Naive thymus-derived CD8-positive, alpha-beta T cell (primary cell): Measurements from ENCODE around the gene PGLYRP4. TPM values are rescaled to one million over a fixed set of nuclear protein-coding genes. Genes with fewer than 3 reads are reported as not detected.

Experiments used
- ATAC-seq, 2 donors: fragments of 150-1000 bp; cut with Tn5 transposase in 1 of 2; sonication (Bioruptor Pico), chemical (Tn5 transposase) in 1 of 2; 1 replicate in 1 of 2; 2 replicates in 1 of 2; pipeline ENCODE4 v1.10.0; 2021; ENCODE audit warnings: mild to moderate bottlenecking in 2 of 2, moderate library complexity in 2 of 2
- POLR2A ChIA-PET: fragments of 350-600 bp; sonication (Branson Sonifier 250); formaldehyde crosslinking; loops from one replicate; lab custom pipeline; 2021; ENCODE audit warnings: antibody characterized with exemption; lab: Charles Lee
- DNase-seq, 10 donors: peaks; one replicate each; pipeline versions ENCODE4 v3.0.0 to v3.0.0-alpha.2; 2020 to 2022
- H3K27ac Mint-ChIP-seq, 10 donors: one replicate each; pipeline ENCODE4 v1.8.0; 2020 to 2022; ENCODE audit warnings: mild to moderate bottlenecking in 10 of 10, mixed read lengths in 10 of 10, moderate library complexity in 4 of 10, inconsistent platforms in 1 of 10
- H3K27me3 Mint-ChIP-seq, 5 donors: one replicate each; pipeline ENCODE4 v1.8.0; 2021 to 2022; ENCODE audit warnings: mixed read lengths in 5 of 5
- H3K36me3 Mint-ChIP-seq, 3 donors: one replicate each; pipeline ENCODE4 v1.8.0; 2020 to 2022; ENCODE audit warnings: mixed read lengths in 3 of 3, mild to moderate bottlenecking in 2 of 3, inconsistent platforms in 1 of 3
- H3K4me1 Mint-ChIP-seq, 4 donors: one replicate each; pipeline ENCODE4 v1.8.0; 2021 to 2022; ENCODE audit warnings: mixed read lengths in 4 of 4
- H3K4me3 Mint-ChIP-seq, 10 donors: one replicate each; pipeline ENCODE4 v1.8.0; 2020 to 2022; ENCODE audit warnings: mild to moderate bottlenecking in 10 of 10, mixed read lengths in 10 of 10, moderate library complexity in 6 of 10, inconsistent platforms in 1 of 10
- H3K9me3 Mint-ChIP-seq, 9 donors: one replicate each; pipeline ENCODE4 v1.8.0; 2020 to 2022; ENCODE audit warnings: mixed read lengths in 9 of 9, mild to moderate bottlenecking in 3 of 9, inconsistent platforms in 1 of 9, moderate library complexity in 1 of 9
- polyA plus RNA-seq, 3 donors: library from polyadenylated mRNA; unstranded; fragments of 300-500 nt; fragmentation: Illumina TruSeq; gene quantifications; one replicate each; pipeline ENCODE4 v1.2.3, GENCODE V29; 2021
- total RNA-seq, 8 experiments: library from RNA in 2 of 8; stranded (reverse) in 2 of 8; gene quantifications; one replicate each; pipeline ENCODE4 v1.2.3 and lab custom pipeline; 2021 to 2026

Gene PGLYRP4
- total and polyA plus RNA-seq, 5 experiments from 2014 or later: not detected

DNA sequence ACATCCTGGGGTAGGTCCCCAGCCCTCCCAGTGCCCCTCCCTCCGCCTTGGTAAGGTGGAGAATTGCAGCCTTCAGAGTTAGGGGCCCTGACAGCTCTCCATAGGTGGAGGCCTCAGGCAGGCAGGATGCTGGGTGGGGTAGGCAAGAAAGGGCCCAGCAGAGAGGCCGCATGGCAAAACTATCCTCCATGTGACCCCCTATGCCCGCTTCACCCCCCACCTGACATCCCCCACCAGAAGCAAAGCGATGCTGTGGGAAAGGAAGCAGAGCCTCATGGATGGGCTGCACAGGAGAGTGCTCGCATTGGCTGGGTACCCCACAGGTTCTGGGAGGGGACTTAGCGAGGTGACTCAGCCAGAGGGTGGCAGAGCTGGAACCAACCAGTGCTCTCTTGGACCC is 10.6 kb upstream of the PGLYRP4 start:
- ATAC-seq: no peak
- no peaks in the 10 kb centered on the region for H3K9me3 Mint-ChIP-seq
- POLR2A ChIA-PET: no interaction called here

DNA sequence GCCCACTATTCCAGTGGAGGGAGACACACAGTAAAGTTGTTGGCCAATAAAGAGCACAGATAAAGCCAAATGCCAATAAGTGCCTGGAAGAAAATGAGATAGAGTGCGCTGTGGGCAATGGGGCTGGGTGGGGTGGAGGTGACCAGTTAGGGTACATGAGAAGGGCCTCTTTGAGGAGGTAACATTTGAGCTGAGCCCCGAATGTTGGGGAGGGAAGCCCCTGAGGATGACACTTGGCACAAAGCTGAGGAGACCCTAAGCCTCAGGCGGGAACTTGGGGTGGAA is 10.0 kb upstream of the PGLYRP4 start:
- Mint-ChIP-seq H3K4me1 (peaks cover 13 to 23% (median 21%) of the 10 kb centered on the region in 4 donors), H3K4me3 (peak overlapping the region in 1 of 10 donors; percentile 58)

More for the DNA sequence above, 10.6 kb upstream of the PGLYRP4 start:
- no peak for DNase-seq
- Mint-ChIP-seq H3K4me3 (no peak overlapping the region), H3K27ac (no peak overlapping the region), H3K27me3 (peaks cover 0 to 11% (median 5%) of the 10 kb centered on the region in 5 donors), H3K4me1 (peaks cover 13 to 23% (median 21%) of the 10 kb centered on the region in 4 donors), H3K36me3 (no peaks in the 10 kb centered on the region)

DNA sequence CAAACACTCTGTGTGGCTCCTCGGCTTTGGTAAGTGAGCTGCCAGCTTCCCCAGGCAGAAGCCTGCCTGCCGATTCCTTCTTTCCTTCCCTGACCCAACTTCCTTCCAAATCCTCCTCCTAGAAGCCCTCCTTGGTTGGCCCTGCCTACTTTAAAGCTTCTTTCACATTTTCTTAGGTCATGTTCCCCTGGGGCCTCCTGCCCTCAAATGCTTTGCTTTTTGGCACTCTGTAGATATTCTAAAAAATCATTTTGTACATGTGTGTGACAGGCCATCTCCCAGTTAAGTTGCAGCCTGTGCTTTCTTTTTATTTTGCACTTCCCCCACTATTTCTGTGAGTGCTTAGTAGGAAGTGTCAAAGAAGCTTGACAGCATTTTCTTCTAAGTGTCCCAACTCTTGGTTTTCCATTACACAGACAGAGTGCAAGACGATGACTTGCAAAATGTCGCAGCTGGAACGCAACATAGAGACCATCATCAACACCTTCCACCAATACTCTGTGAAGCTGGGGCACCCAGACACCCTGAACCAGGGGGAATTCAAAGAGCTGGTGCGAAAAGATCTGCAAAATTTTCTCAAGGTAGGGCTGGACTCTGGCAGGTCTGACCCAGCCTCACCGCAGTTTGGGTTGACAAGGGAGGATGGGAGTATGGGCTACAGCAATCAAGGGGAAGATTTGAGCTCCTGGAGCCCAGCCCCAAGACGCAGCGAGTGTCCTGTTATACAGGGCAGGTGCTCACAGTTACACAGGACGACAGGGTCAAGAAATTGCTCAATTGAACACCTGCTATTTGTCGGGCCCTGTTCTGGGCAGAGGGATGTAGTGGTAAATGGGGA is 9.4 kb upstream of the PGLYRP4 start, which contains the start of gene S100A9:
Gene S100A9 (plus strand): TSS at position 2 of the 838 bp plus-strand sequence. CDS start 430 bp downstream, at position 432.
- POLR2A ChIA-PET: no interaction called here
- Mint-ChIP-seq H3K27me3 (peaks cover 0 to 7% (median 3%) of the 10 kb centered on the region in 5 donors), H3K4me1 (peaks cover 13 to 23% (median 21%) of the 10 kb centered on the region in 4 donors), H3K27ac (peak within 1 kb of the TSS in 4 of 10 donors; percentile 7 to 66 (median 36)), H3K4me3 (peak within 1 kb of the TSS in 8 of 10 donors; percentile 40 to 69 (median 51)), H3K9me3 (no peaks in the 10 kb centered on the region), H3K36me3 (no peaks in the 10 kb centered on the region)
- DNase-seq (no peak), ATAC-seq (no peak)

More for the DNA sequence above, 10.0 kb upstream of the PGLYRP4 start:
- Mint-ChIP-seq H3K27ac (no peak overlapping the region), H3K36me3 (no peaks in the 10 kb centered on the region), H3K27me3 (peaks cover 0 to 10% (median 5%) of the 10 kb centered on the region in 5 donors), H3K9me3 (no peaks in the 10 kb centered on the region)
- DNase-seq (no peak), ATAC-seq (no peak)
- POLR2A ChIA-PET: no interaction called here

DNA sequence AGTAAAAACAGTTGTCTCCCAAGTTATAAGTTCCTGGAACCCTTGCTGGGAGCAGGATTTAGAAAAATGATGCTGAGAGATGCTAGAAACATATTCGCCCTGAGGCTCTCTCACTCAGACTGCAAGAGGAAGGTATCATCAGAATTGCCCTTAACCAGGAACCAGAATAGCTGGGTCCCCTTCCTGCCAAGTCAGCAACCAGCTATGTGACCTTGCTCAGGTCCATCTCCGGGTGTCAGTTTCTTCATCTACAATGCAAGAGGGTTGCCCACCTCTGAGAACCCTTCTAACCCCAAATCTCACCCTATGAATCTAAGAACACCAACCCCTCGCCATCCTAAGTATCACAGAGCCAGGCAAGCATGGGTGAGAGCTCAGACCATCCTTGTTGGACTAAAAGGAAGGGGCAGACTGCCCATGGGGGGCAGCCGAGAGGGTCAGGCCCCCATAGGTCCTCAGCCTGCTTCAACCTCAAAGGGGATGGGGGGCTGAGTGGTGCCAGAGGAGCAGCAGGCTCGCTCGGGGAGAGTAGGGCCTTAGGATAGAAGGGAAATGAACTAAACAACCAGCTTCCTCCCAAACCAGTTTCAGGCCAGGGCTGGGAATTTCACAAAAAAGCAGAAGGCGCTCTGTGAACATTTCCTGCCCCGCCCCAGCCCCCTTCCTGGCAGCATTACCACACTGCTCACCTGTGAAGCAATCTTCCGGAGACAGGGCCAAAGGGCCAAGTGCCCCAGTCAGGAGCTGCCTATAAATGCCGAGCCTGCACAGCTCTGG is 8.6 kb upstream of the PGLYRP4 start:
- H3K9me3 Mint-ChIP-seq: no peaks in the 10 kb centered on the region
- ATAC-seq (peak in 1 of 2 donors; percentile 35), DNase-seq (no peak)
- H3K4me1 Mint-ChIP-seq: peaks cover 15 to 24% (median 21%) of the 10 kb centered on the region in 4 donors
- no peaks in the 10 kb centered on the region for H3K36me3 Mint-ChIP-seq
- H3K27ac Mint-ChIP-seq: peak overlapping the region in 2 of 10 donors; percentile 7 to 43
- POLR2A ChIA-PET: no interaction called here
- H3K27me3 Mint-ChIP-seq: peaks cover 0 to 7% (median 3%) of the 10 kb centered on the region in 5 donors
- H3K4me3 Mint-ChIP-seq: peak overlapping the region in 6 of 10 donors; percentile 44 to 69 (median 52)

GRCh38 chr1:153356392-153357075 is 7.9 kb upstream of the PGLYRP4 start:
- Mint-ChIP-seq H3K9me3 (no peaks in the 10 kb centered on the region), H3K27ac (peak overlapping the region in 2 of 10 donors; percentile 43 to 64), H3K4me1 (peaks cover 15 to 24% (median 21%) of the 10 kb centered on the region in 4 donors), H3K27me3 (peaks cover 0 to 7% (median 3%) of the 10 kb centered on the region in 5 donors), H3K4me3 (peak overlapping the region in 1 of 10 donors; percentile 2), H3K36me3 (no peaks in the 10 kb centered on the region)
- DNase-seq (no peak), ATAC-seq (no peak)
- POLR2A ChIA-PET: no interaction called here

GRCh38 chr1:153355445-153356071 is 6.9 kb upstream of the PGLYRP4 start:
- DNase-seq (peak in 5 of 10 donors; percentile 4 to 44 (median 28)), ATAC-seq (peak in 1 of 2 donors; percentile 65)
- Mint-ChIP-seq H3K36me3 (no peaks in the 10 kb centered on the region), H3K4me1 (peaks cover 15 to 24% (median 21%) of the 10 kb centered on the region in 4 donors), H3K4me3 (no peak overlapping the region), H3K27ac (no peak overlapping the region), H3K9me3 (no peaks in the 10 kb centered on the region), H3K27me3 (peaks cover 0 to 10% (median 3%) of the 10 kb centered on the region in 5 donors)
- POLR2A ChIA-PET: no interaction called here

DNA sequence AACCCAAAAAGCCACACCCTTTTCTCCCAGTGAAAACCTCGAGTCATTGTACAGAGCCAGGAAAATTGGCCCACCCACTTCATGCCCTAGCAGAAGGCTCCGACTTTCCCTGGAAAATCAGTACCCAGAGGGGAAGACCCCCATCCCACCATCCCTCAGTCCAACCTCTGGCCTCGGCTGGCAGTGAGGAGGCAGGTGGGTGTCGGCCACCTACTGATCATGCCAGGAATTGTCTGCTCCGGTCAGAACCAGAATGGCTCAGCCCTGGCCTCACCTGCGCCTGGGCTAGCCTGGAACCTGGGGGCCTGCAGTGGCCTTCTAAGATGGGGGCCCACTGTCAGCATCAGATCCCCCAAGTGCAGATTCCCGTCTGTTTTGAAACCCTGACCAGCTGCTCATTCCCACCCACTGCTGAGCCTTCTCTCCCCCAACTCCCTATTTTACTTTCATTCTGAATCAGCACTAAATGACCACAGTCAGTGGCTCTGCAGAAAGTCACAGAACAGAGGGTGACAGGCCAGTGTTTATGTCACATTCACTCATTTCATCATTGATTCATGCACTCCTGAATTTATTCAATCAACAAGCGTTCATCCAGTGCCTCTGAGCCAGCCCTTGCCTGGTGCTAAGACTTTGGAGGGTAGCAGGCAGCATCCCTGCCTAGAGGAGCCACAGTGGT is 6.0 kb upstream of the PGLYRP4 start:
- Mint-ChIP-seq H3K27me3 (peaks cover 0 to 12% (median 5%) of the 10 kb centered on the region in 5 donors), H3K36me3 (no peaks in the 10 kb centered on the region), H3K27ac (peak overlapping the region in 1 of 10 donors; percentile 59), H3K9me3 (no peaks in the 10 kb centered on the region), H3K4me1 (peaks cover 15 to 24% (median 21%) of the 10 kb centered on the region in 4 donors), H3K4me3 (no peak overlapping the region)
- ATAC-seq (no peak), DNase-seq (no peak)
- POLR2A ChIA-PET: no interaction called here

DNA sequence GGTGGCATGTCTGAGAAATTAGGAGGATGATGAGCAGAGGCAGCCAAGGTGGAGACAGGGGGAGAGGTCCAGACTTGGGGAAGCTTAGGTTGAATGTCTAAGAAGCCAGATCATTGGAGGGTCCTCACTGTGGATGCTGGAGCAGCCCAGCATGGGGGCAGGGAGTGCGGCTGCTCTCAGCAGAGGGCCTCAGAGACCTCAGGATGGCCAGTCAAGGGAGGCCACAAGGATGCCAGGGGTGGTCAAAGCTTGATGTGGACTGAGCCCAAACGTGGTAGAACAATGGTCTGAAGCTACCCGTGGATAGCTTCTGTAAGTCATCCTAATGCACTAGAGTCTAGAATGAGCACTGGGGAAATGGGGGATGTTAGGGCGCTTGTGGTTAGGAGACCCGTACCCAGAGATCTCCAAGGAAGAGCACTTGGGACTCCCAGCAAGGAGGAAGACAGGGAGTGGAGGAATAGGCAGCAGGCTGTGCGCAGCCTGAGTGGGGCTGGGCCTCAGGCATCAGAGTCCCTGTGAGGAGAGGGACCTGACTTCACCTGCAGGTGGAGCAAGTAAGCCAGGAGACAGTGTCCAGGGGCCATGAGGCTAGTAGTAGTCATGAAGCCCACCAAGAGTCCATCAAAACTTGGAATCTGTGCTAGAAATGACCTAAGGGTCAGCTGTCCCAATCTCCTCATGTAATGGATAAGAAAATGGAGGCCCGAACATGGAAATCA is 4.7 kb upstream of the PGLYRP4 start:
- H3K27ac Mint-ChIP-seq: no peak overlapping the region
- no peak overlapping the region for H3K4me3 Mint-ChIP-seq
- peaks cover 14 to 22% (median 19%) of the 10 kb centered on the region in 4 donors for H3K4me1 Mint-ChIP-seq
- ATAC-seq (no peak), DNase-seq (no peak)
- H3K27me3 Mint-ChIP-seq: peaks cover 0 to 21% (median 15%) of the 10 kb centered on the region in 5 donors
- no peaks in the 10 kb centered on the region for H3K36me3 Mint-ChIP-seq
- POLR2A ChIA-PET: no interaction called here
- no peaks in the 10 kb centered on the region for H3K9me3 Mint-ChIP-seq

DNA sequence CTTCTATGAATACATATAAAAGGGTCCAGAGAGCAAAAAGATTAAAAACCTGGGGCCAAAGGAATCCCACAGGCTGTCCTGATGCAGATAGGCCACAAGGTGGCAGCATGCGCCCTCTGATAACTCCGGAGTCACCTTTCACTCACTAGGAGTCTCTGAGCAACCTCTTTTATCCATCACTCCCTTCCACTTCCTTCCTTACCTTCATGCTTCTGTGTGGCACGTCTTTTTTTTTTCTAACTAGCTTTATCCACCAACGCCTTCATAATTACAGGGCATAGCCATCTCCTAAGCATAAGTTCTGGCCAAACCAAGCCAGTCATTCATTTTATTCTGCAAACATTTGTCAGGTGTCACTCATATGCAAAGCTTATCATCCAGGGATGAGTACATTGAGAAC is 3.9 kb upstream of the PGLYRP4 start:
- Mint-ChIP-seq H3K4me3 (no peak overlapping the region), H3K27ac (no peak overlapping the region), H3K9me3 (no peaks in the 10 kb centered on the region), H3K36me3 (no peaks in the 10 kb centered on the region), H3K4me1 (peaks cover 7 to 13% (median 11%) of the 10 kb centered on the region in 4 donors), H3K27me3 (peaks cover 0 to 26% (median 19%) of the 10 kb centered on the region in 5 donors)
- POLR2A ChIA-PET: no interaction called here
- DNase-seq (peak; percentile 41 to 78 (median 54)), ATAC-seq (peak; percentile 70 to 73)

GRCh38 chr1:153350321-153350957 is 1.8 kb upstream of the PGLYRP4 start:
- DNase-seq: no peak
- Mint-ChIP-seq H3K27me3 (peaks cover 0 to 27% (median 20%) of the 10 kb centered on the region in 5 donors), H3K27ac (no peak overlapping the region), H3K36me3 (no peaks in the 10 kb centered on the region), H3K9me3 (no peaks in the 10 kb centered on the region), H3K4me1 (peaks cover 13 to 15% (median 14%) of the 10 kb centered on the region in 4 donors), H3K4me3 (no peak overlapping the region)
- POLR2A ChIA-PET: no interaction called here
- ATAC-seq: no peak
